Keratinocyte (primary cell): ENCODE measurements around the gene RPS6KA5. TPM values are rescaled to one million over a fixed set of nuclear protein-coding genes. Genes with fewer than 3 reads are reported as not detected.

ENCODE experiments used
- DNase-seq: peaks from one replicate; pipeline ENCODE4 v3.0.0-alpha.2; 2011; ENCODE audit warnings: low read depth, missing footprints, low spot score
- FAIRE-seq: peaks from 2 replicates; lab custom pipeline; 2011; peaks lifted over from hg19 to GRCh38; lab: Jason Lieb, UNC
- H2AFZ ChIP-seq: 2 replicates; pipeline ENCODE4 v1.6.0; 2012; ENCODE audit warnings: low read length, control low read depth, inconsistent platforms; ENCODE audit not compliant: control insufficient read depth
- H3K27ac ChIP-seq: 2 replicates; pipeline ENCODE4 v1.5.1; 2011; ENCODE audit warnings: low read length; ENCODE audit not compliant: control insufficient read depth, insufficient read depth
- H3K27me3 ChIP-seq: 3 replicates; pipeline ENCODE4 v1.6.0; 2011; ENCODE audit warnings: low read length; ENCODE audit not compliant: control insufficient read depth, insufficient read depth; ENCODE audit errors: extremely low read depth
- H3K36me3 ChIP-seq, 2 experiments: 2 replicates in 1 of 2; 3 replicates in 1 of 2; pipeline ENCODE4 v1.5.1; 2011; ENCODE audit warnings: low read length in 2 of 2, mild to moderate bottlenecking in 1 of 2; ENCODE audit not compliant: control insufficient read depth in 2 of 2, insufficient read depth in 2 of 2; ENCODE audit errors: extremely low read depth in 1 of 2
- H3K4me1 ChIP-seq: 3 replicates; pipeline ENCODE4 v1.5.1; 2011; ENCODE audit warnings: low read length; ENCODE audit not compliant: control insufficient read depth, insufficient read depth; ENCODE audit errors: extremely low read depth
- H3K4me2 ChIP-seq: 3 replicates; pipeline ENCODE4 v1.6.0; 2011; ENCODE audit warnings: low read depth, low read length; ENCODE audit not compliant: control insufficient read depth, insufficient read depth; ENCODE audit errors: extremely low read depth
- H3K4me3 ChIP-seq, 3 experiments: fragments of 200-600 bp in 1 of 3; sonication (generic) in 1 of 3; 2 replicates in 2 of 3; 3 replicates in 1 of 3; pipeline ENCODE4 v1.5.1; 2011 to 2016; ENCODE audit warnings: low read length in 3 of 3, mild to moderate bottlenecking in 3 of 3, control low read depth in 2 of 3, inconsistent platforms in 1 of 3, low read depth in 1 of 3, mixed read lengths in 1 of 3, mixed run types in 1 of 3, moderate library complexity in 1 of 3; ENCODE audit not compliant: control insufficient read depth in 2 of 3, insufficient read depth in 2 of 3; ENCODE audit errors: extremely low read depth in 1 of 3
- H3K79me2 ChIP-seq: 2 replicates; pipeline ENCODE4 v1.6.0; 2012; ENCODE audit warnings: low read length; ENCODE audit not compliant: control insufficient read depth, insufficient read depth
- H3K9ac ChIP-seq: 3 replicates; pipeline ENCODE4 v1.6.0; 2011; ENCODE audit warnings: low read length; ENCODE audit not compliant: control insufficient read depth, insufficient read depth; ENCODE audit errors: extremely low read depth
- H3K9me1 ChIP-seq: 3 replicates; pipeline ENCODE4 v1.6.0; 2011; ENCODE audit warnings: low read length; ENCODE audit not compliant: control insufficient read depth, insufficient read depth; ENCODE audit errors: extremely low read depth
- H3K9me3 ChIP-seq: 2 replicates; pipeline ENCODE4 v1.5.1; 2012; ENCODE audit warnings: low read depth, low read length; ENCODE audit not compliant: control insufficient read depth
- H4K20me1 ChIP-seq: 3 replicates; pipeline ENCODE4 v1.6.0; 2011; ENCODE audit warnings: low read length; ENCODE audit not compliant: control insufficient read depth, insufficient read depth; ENCODE audit errors: extremely low read depth
- EZH2 ChIP-seq: IDR thresholded peaks from one replicate; pipeline ENCODE4 v1.6.1; 2012; ENCODE audit warnings: inconsistent platforms, mild to moderate bottlenecking, low read length, moderate library complexity
- dilution Hi-C: fragments of 300-500 bp; cut with MboI; formaldehyde crosslinking; loops from one replicate; pipeline ENCODE4 v1.7.0; 2020; ENCODE audit warnings: low sequenced_read_pairs; ENCODE audit not compliant: extremely low pct_ligation_motif_present
- polyA plus RNA-seq, 5 experiments: library from polyadenylated mRNA; depleted of rRNA in 3 of 5; stranded (reverse) in 3 of 5; stranded (forward) in 1 of 5; unstranded in 1 of 5; fragments of >200 nt; gene quantifications; 1 replicate in 1 of 5; 2 replicates in 3 of 5; 3 replicates in 1 of 5; pipeline versions ENCODE4 v1.2.1 to v1.2.3, GENCODE V29; 2011 to 2012; ENCODE audit warnings: missing spikeins in 2 of 5, low read depth in 1 of 5, low replicate concordance in 1 of 5
- TF ChIP-seq, protein P1 (sequence below), 3 experiments: IDR thresholded peaks in 1 of 3; conservative IDR thresholded peaks in 1 of 3; optimal IDR thresholded peaks in 1 of 3; 2 replicates in 2 of 3; 3 replicates in 1 of 3; pipeline versions ENCODE3 to v1.5.1; 2011; ENCODE audit warnings: low read length in 3 of 3, mild to moderate bottlenecking in 3 of 3, moderate library complexity in 2 of 3, control low read depth in 1 of 3, inconsistent platforms in 1 of 3; ENCODE audit not compliant: insufficient read depth in 2 of 3; ENCODE audit errors: extremely low read depth in 1 of 3

The RPS6KA5 gene
- polyA plus RNA-seq, 1 donor (not counting 4 experiments of a cell fraction or from before 2014, with no cell fraction given): 2.9 TPM

GRCh38 chr14:90911121-90911520, 149.3 kb downstream of the RPS6KA5 start:
- H3K9me3 ChIP-seq: no peaks in the 10 kb centered on the region
- no peaks in the 10 kb centered on the region for H3K9me1 ChIP-seq
- H2AFZ ChIP-seq: no peak overlapping the region
- no peaks in the 10 kb centered on the region for H3K27me3 ChIP-seq
- FAIRE-seq (no peak), DNase-seq (no peak)
- dilution Hi-C loops: loop anchor here (25.0 kb wide), 1 partner anchor 376 kb away; no protein-coding TSS in a partner anchor
- no peaks in the 10 kb centered on the region for H3K36me3 ChIP-seq
- no peaks in the 10 kb centered on the region for H4K20me1 ChIP-seq
- no peaks in the 10 kb centered on the region for H3K79me2 ChIP-seq
- no peak overlapping the region for H3K27ac ChIP-seq
- no peak overlapping the region for H3K9ac ChIP-seq
- H3K4me1 ChIP-seq: no peaks in the 10 kb centered on the region
- no peak overlapping the region for H3K4me3 ChIP-seq
- no peak overlapping the region for H3K4me2 ChIP-seq
- TF ChIP-seq, protein P1, sequence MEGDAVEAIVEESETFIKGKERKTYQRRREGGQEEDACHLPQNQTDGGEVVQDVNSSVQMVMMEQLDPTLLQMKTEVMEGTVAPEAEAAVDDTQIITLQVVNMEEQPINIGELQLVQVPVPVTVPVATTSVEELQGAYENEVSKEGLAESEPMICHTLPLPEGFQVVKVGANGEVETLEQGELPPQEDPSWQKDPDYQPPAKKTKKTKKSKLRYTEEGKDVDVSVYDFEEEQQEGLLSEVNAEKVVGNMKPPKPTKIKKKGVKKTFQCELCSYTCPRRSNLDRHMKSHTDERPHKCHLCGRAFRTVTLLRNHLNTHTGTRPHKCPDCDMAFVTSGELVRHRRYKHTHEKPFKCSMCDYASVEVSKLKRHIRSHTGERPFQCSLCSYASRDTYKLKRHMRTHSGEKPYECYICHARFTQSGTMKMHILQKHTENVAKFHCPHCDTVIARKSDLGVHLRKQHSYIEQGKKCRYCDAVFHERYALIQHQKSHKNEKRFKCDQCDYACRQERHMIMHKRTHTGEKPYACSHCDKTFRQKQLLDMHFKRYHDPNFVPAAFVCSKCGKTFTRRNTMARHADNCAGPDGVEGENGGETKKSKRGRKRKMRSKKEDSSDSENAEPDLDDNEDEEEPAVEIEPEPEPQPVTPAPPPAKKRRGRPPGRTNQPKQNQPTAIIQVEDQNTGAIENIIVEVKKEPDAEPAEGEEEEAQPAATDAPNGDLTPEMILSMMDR (optimal IDR thresholded peaks at IDR 0.05 in 1 of 3, IDR thresholded peaks at IDR 0.05 in 1 of 3, conservative IDR thresholded peaks at IDR 0.05 in 1 of 3; ENCODE audit: extremely low read depth in 1 of 3, insufficient read depth in 2 of 3, low read length in 3 of 3): no peak
- no peak for TF ChIP-seq EZH2

DNA sequence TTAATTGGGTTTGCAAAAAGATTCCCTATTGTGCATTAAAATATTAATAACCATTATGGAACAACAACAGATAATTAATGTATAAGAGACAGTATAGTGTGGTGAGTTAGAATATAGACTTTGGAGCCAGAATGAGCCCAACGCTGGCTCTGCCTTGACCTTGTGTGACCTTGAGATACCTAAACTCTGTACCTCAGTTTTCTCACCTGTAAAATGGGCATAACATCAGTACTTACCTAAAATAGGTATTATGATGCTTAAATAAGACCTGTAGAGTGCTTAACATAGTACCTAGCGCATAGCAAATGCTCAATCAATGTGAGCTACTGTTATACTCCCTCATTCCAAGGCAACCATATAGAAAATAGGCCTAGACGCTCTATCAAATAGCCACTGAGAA, 153.3 kb downstream of the RPS6KA5 start:
- Histone ChIP-seq H3K4me2 (no peak overlapping the region), H3K36me3 (no peaks in the 10 kb centered on the region), H3K27me3 (no peaks in the 10 kb centered on the region), H3K9ac (no peak overlapping the region), H3K4me1 (no peaks in the 10 kb centered on the region), H3K9me1 (no peaks in the 10 kb centered on the region), H3K27ac (no peak overlapping the region), H3K4me3 (no peak overlapping the region), H3K9me3 (no peaks in the 10 kb centered on the region), H3K79me2 (no peaks in the 10 kb centered on the region), H4K20me1 (no peaks in the 10 kb centered on the region), H2AFZ (no peak overlapping the region)
- TF ChIP-seq, protein P1 (optimal IDR thresholded peaks at IDR 0.05 in 1 of 3, IDR thresholded peaks at IDR 0.05 in 1 of 3, conservative IDR thresholded peaks at IDR 0.05 in 1 of 3; ENCODE audit: extremely low read depth in 1 of 3, insufficient read depth in 2 of 3, low read length in 3 of 3): no peak
- TF ChIP-seq EZH2: no peak
- FAIRE-seq (no peak), DNase-seq (no peak)
- dilution Hi-C loops: loop anchor here (25.0 kb wide), 1 partner anchor 380 kb away; no protein-coding TSS in a partner anchor
